Memory B cell (primary cell): ENCODE measurements around the gene NRIP3.
"Not testable (repeated sequence)": the region's sequence is repeated elsewhere in the genome, so short reads cannot be mapped to it uniquely, and the experiment has no call there.

ENCODE experiments used
- ATAC-seq: fragments of 150-1000 bp; cut with Tn5 transposase; 2 replicates; pipeline ENCODE4 v1.10.0; 2021; ENCODE audit warnings: low read depth, mild to moderate bottlenecking, moderate library complexity
- DNase-seq, 2 donors: peaks; one replicate each; pipeline ENCODE4 v3.0.0; 2022; ENCODE audit warnings: low spot score in 2 of 2
- H3K27ac Mint-ChIP-seq: one replicate; pipeline ENCODE4 v1.8.0; 2022; ENCODE audit warnings: mild to moderate bottlenecking, moderate library complexity, mixed read lengths
- H3K27me3 Mint-ChIP-seq: one replicate; pipeline ENCODE4 v1.8.0; 2022; ENCODE audit warnings: mixed read lengths
- H3K36me3 Mint-ChIP-seq: one replicate; pipeline ENCODE4 v1.8.0; 2022; ENCODE audit warnings: mild to moderate bottlenecking, mixed read lengths
- H3K4me1 Mint-ChIP-seq: one replicate; pipeline ENCODE4 v1.8.0; 2022; ENCODE audit warnings: mixed read lengths
- H3K4me3 Mint-ChIP-seq: one replicate; pipeline ENCODE4 v1.8.0; 2022; ENCODE audit warnings: mild to moderate bottlenecking, moderate library complexity, mixed read lengths
- H3K9me3 Mint-ChIP-seq: one replicate; pipeline ENCODE4 v1.8.0; 2022; ENCODE audit warnings: mixed read lengths

NRIP3 gene

DNA sequence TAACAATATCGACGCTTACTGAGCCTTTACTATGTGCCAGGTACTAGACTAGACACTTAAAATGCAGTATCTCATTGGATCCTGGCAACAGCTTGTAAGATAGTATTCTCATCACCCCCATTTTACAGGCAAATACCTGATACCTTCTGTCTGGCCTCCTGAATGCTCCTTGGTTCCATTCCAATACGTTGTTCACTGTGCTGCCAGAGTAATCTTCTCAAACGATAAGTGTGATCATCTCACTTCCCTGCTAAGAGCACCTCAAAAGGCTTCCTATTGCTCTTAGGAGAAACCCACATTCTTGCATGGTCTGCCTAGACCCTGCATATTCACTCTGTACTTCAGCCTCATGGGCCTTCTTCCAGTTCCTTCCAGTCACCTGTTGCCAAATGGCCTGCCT is 1.3 kb upstream of the NRIP3 start:
- DNase-seq, result no peak
- H3K27me3 Mint-ChIP-seq, result peaks cover 25% of the 10 kb centered on the region
- H3K9me3 Mint-ChIP-seq, result no peaks in the 10 kb centered on the region
- no peak overlapping the region for H3K27ac Mint-ChIP-seq
- no peaks in the 10 kb centered on the region for H3K36me3 Mint-ChIP-seq
- H3K4me3 Mint-ChIP-seq, result peak overlapping the region; percentile 53
- H3K4me1 Mint-ChIP-seq, result peaks cover 8% of the 10 kb centered on the region
- ATAC-seq, result no peak

- Mint-ChIP-seq H3K36me3 (no peaks in the 10 kb centered on the region), H3K9me3 (no peaks in the 10 kb centered on the region), H3K27me3 (peaks cover 28% of the 10 kb centered on the region), H3K4me3 (peak overlapping the region; percentile 63), H3K4me1 (peaks cover 8% of the 10 kb centered on the region), H3K27ac (no peak overlapping the region)
- DNase-seq (no peak), ATAC-seq (peak; percentile 12)
Observed at GRCh38 chr11:9004183-9004926, 554 bp upstream of the NRIP3 start.

DNA sequence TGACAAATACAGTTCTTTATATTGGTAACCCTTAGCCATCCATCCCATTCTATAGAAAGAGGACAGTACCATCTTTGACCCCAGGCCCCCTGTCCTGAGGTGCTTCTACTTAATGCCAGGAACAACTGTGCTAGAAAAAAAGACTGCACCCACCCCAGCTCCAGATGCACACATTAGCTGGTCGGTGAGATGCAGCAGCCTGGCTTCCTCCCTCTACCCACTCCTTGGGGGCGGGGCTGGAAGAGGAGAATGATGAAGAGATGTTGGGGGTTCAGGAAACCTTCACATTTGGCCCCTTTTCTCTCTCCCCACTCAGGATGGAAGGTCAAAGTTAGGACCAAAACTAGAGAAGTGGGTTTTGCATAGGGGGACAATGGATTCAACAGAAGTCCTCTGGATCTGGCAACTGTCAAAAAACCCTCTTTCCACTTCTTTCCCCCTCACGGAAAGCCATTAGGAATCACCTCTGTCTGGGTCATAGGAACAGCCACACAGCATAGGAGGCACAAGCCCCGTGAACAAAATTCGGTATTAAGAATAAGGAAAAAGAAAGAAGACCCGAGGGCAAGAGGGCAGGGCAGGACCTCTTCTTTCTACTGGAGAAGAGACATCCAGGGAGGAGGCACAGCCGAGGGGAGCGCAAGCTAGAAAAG is 755 bp downstream of the NRIP3 start:
- Mint-ChIP-seq H3K27me3 (peaks cover 33% of the 10 kb centered on the region), H3K4me3 (peak overlapping the region; percentile 86), H3K9me3 (no peaks in the 10 kb centered on the region), H3K36me3 (peaks cover 2% of the 10 kb centered on the region), H3K4me1 (peaks cover 8% of the 10 kb centered on the region), H3K27ac (no peak overlapping the region)
- no peak for DNase-seq
- ATAC-seq, result no peak

DNA sequence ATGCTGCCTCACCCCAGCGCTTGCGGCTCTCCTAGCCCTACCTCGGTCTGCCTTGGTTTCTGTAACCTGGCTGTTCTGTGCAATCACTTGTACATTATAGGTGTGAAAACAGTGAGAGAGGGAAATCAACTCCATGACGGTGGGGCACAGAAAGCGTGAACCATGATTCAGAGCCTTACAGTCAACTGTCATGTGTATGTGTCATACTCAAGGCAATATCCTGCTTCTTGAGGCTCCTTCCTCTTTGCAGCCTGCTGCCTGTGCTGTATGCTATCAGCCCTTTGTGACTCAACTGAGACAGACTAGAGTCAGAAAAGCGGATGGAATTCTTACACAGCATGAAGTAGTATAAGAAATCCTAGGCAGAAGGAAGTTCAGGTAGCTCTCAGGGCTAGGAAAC is 2.1 kb downstream of the NRIP3 start:
- peaks cover 33% of the 10 kb centered on the region for H3K27me3 Mint-ChIP-seq
- no peak overlapping the region for H3K27ac Mint-ChIP-seq
- no peak for DNase-seq
- no peaks in the 10 kb centered on the region for H3K9me3 Mint-ChIP-seq
- peaks cover 2% of the 10 kb centered on the region for H3K36me3 Mint-ChIP-seq
- no peak for ATAC-seq
- H3K4me3 Mint-ChIP-seq, result no peak overlapping the region
- peaks cover 7% of the 10 kb centered on the region for H3K4me1 Mint-ChIP-seq

- peaks cover 20% of the 10 kb centered on the region for H3K27me3 Mint-ChIP-seq
- no peak for ATAC-seq
- no peak overlapping the region for H3K27ac Mint-ChIP-seq
- DNase-seq, result no peak
- H3K36me3 Mint-ChIP-seq, result peaks cover 2% of the 10 kb centered on the region
- no peak overlapping the region for H3K4me3 Mint-ChIP-seq
- no peaks in the 10 kb centered on the region for H3K9me3 Mint-ChIP-seq
- no peaks in the 10 kb centered on the region for H3K4me1 Mint-ChIP-seq
Observed at GRCh38 chr11:8998017-8998416, 5.8 kb downstream of the NRIP3 start.

DNA sequence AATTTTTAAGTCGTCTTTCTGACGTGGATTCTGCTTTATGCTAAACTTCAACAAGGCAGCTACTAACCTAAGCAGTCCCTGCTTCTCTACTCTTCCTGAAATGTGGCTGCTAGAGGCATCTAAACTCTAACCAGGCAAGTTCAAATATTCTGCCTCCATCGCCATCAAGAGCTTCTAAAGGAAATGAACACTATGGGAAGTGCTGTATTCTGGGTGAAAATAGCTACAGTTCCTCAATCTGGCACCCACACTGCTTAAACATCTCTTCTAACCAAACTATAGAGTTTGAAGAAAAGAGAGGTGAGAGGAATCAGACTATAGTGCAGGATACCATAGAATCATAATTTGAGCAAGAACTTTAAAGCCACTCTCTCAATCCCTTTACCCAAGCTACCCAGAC is 6.3 kb downstream of the NRIP3 start:
- DNase-seq (no peak), ATAC-seq (no peak)
- no peaks in the 10 kb centered on the region for H3K4me1 Mint-ChIP-seq
- no peaks in the 10 kb centered on the region for H3K9me3 Mint-ChIP-seq
- peaks cover 20% of the 10 kb centered on the region for H3K27me3 Mint-ChIP-seq
- H3K27ac Mint-ChIP-seq, result no peak overlapping the region
- no peak overlapping the region for H3K4me3 Mint-ChIP-seq
- peaks cover 2% of the 10 kb centered on the region for H3K36me3 Mint-ChIP-seq

DNA sequence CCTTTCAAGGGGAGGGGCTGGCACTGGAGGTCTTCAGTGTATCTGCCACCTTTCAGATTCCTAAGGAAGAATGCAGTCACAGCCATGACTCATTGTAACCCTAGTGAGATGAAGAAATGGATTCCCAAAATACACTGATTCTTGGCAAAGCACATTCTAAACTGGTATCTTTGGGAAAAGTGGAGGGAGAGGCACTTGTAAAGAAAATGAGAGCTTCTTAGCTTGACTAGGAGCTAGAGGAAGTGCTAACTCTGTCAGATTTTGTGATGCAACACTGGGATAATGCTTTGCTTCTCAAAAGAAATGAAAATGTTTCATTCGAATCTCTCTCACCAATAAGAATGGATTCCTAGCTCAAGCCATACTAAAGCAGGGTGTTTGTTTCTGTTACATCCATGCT is 14.3 kb downstream of the NRIP3 start:
- peaks cover 9% of the 10 kb centered on the region for H3K27me3 Mint-ChIP-seq
- DNase-seq (no peak), ATAC-seq (no peak)
- H3K9me3 Mint-ChIP-seq, result no peaks in the 10 kb centered on the region
- no peak overlapping the region for H3K4me3 Mint-ChIP-seq
- H3K4me1 Mint-ChIP-seq, result no peaks in the 10 kb centered on the region
- no peak overlapping the region for H3K27ac Mint-ChIP-seq
- no peaks in the 10 kb centered on the region for H3K36me3 Mint-ChIP-seq

- H3K36me3 Mint-ChIP-seq, result no peaks in the 10 kb centered on the region
- no peak overlapping the region for H3K27ac Mint-ChIP-seq
- no peaks in the 10 kb centered on the region for H3K9me3 Mint-ChIP-seq
- ATAC-seq (no peak), DNase-seq (no peak)
- no peak overlapping the region for H3K4me3 Mint-ChIP-seq
- H3K4me1 Mint-ChIP-seq, result no peaks in the 10 kb centered on the region
- H3K27me3 Mint-ChIP-seq, result peaks cover 9% of the 10 kb centered on the region
Observed at GRCh38 chr11:8988329-8989234, 15.2 kb downstream of the NRIP3 start.

GRCh38 chr11:8987446-8987845 is 16.4 kb downstream of the NRIP3 start:
- Mint-ChIP-seq H3K9me3 (no peaks in the 10 kb centered on the region), H3K27me3 (peaks cover 9% of the 10 kb centered on the region), H3K4me1 (no peaks in the 10 kb centered on the region), H3K27ac (no peak overlapping the region), H3K4me3 (no peak overlapping the region), H3K36me3 (no peaks in the 10 kb centered on the region)
- ATAC-seq (no peak), DNase-seq (no peak)

- ATAC-seq, H3K9me3 Mint-ChIP-seq, H3K4me1 Mint-ChIP-seq, DNase-seq, H3K4me3 Mint-ChIP-seq, H3K36me3 Mint-ChIP-seq, H3K27ac Mint-ChIP-seq: not testable (repeated sequence)
- H3K27me3 Mint-ChIP-seq, result peaks cover 12% of the 10 kb centered on the region
Observed at GRCh38 chr11:8986772-8987171, 17.0 kb downstream of the NRIP3 start.

- Mint-ChIP-seq H3K4me3 (no peak overlapping the region), H3K36me3 (no peaks in the 10 kb centered on the region), H3K27me3 (peaks cover 12% of the 10 kb centered on the region), H3K27ac (no peak overlapping the region), H3K4me1 (no peaks in the 10 kb centered on the region), H3K9me3 (no peaks in the 10 kb centered on the region)
- ATAC-seq, result no peak
- DNase-seq, result no peak
Observed at GRCh38 chr11:8985462-8985861, 18.3 kb downstream of the NRIP3 start.

DNA sequence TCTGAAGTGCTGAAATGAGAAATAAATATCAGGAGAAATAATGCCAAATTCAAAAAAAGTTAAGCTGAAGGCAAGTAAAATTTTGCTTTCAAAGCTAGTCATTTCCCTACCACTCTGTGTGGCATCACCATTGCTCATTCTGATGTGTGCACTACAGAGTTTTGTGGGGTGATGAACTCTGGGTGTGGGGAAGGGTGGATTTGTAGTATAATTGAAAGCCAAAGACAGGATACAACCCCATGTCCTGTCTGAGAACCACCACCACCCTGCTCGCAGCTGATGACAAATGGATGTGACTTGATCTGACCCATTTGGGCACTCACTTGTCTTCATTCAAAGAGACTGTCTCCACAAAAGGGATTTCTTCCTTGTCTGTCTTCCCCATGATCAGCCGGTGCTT is 20.2 kb downstream of the NRIP3 start:
- Mint-ChIP-seq H3K36me3 (no peaks in the 10 kb centered on the region), H3K9me3 (no peaks in the 10 kb centered on the region), H3K27me3 (peaks cover 10% of the 10 kb centered on the region), H3K4me3 (no peak overlapping the region), H3K4me1 (no peaks in the 10 kb centered on the region), H3K27ac (no peak overlapping the region)
- DNase-seq (no peak), ATAC-seq (no peak)

DNA sequence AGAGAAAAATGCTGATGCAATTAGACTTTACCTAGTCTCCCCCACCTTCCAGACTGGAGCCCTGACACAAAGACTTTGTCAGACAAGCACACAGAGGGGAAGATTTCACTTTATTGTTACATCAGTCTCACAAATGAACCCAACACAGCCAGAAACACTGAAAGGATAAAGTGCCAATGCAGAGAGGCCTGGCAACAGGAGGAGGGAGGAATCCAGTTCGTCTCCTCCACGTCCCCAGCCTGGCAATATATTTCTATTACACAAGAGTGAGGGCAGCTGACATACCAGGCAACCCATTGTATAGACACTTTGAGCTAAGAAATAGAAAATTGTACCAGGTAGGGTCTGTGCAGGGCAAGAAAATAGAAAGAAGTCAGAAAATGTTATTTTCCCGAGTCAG is 23.3 kb downstream of the NRIP3 start:
- no peaks in the 10 kb centered on the region for H3K36me3 Mint-ChIP-seq
- H3K4me1 Mint-ChIP-seq, result no peaks in the 10 kb centered on the region
- peaks cover 3% of the 10 kb centered on the region for H3K27me3 Mint-ChIP-seq
- no peak for DNase-seq
- no peaks in the 10 kb centered on the region for H3K9me3 Mint-ChIP-seq
- no peak for ATAC-seq
- no peak overlapping the region for H3K4me3 Mint-ChIP-seq
- no peak overlapping the region for H3K27ac Mint-ChIP-seq

GRCh38 chr11:8979365-8979764 is 24.4 kb downstream of the NRIP3 start:
- not testable (repeated sequence) for H3K36me3 Mint-ChIP-seq, DNase-seq, H3K27me3 Mint-ChIP-seq, H3K4me1 Mint-ChIP-seq, H3K27ac Mint-ChIP-seq, H3K9me3 Mint-ChIP-seq, H3K4me3 Mint-ChIP-seq, ATAC-seq
